ENCODE data around the gene NRG3. TPM values are rescaled to one million over a fixed set of nuclear protein-coding genes. Genes with fewer than 3 reads are reported as not detected.

The NRG3 gene
- total RNA-seq, 1 donor from 2014 or later: not detected

DNA sequence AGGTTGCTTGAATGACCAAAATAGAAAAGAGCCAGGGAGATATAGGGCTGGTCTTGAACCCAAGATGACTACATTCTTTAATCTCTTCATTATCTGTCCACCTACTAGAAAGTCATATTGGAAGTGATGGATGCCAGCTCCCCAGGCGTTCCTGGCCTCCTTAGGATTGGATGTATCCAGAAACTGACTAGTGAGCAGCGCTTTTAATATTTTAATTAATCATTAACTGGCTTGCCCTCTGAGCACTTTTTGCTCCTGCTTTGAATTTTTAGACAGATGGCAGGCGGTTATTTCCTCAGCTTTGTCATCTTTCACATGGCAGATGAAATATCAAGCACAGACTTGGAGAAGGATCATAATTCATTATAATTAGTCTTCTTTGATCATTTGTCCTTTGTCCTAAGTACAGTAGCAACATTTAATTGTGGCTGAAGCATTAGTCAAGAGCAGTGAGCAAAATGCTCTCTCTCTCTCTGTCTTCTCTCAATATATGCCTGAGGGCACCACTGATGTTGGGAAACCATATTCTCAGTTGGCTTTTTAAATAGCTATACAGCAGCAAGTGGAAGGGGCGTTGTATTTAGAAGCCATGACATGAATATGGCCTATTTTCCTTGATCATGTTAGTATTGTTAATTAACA, 588.0 kb downstream of the NRG3 start:
- DNase-seq (ENCODE audit: low read depth): no peak

DNA sequence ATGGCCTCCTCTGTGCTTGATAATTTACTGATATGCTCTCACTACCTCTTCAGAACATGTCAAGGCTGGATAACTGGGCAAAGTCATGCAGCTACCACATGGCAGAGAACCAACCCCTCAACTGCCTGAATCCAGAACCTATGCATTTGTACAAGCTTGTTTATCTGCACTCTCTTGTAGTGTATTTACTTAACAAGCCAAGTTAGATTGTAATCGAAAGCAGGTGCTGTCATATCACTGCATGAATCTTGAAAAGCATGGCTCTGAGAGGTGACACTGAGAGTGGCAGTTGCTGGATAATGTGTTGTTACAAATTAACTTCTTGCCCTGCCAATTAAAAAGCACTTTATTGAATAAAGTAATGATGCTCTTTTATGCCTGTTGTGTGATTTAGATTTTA, 588.6 kb downstream of the NRG3 start:
- no peak for DNase-seq (ENCODE audit: low read depth)

DNA sequence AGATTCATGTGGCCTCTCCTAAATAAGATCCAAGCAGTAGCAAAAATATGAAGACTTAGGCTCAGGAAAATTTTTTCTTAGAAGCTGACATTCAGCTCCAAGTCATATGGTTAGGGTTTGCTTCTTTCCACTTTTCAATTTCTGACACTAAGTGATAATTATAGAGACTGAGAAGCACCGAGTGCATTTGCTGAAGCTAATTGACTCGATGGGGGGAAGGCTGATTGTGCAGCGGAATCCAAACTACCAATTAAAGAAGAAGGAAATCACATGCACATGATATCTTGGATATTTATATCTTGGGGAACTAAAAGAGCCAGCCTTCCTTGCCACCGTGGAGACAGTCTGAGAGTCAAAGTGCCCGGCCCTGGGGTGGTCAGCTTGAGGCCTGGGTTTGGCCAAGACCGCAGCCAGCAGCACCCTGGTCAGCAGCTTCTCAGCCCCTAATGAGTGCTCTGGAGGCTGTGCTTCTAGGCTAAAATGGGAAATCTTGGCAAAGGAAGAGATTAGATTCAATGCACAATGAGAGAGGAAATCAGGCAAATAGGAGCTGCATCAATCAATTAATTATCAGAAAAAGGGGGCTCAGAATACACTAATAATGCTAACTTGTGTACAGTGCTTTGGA, 589.3 kb downstream of the NRG3 start:
- no peak for DNase-seq (ENCODE audit: low read depth)

DNA sequence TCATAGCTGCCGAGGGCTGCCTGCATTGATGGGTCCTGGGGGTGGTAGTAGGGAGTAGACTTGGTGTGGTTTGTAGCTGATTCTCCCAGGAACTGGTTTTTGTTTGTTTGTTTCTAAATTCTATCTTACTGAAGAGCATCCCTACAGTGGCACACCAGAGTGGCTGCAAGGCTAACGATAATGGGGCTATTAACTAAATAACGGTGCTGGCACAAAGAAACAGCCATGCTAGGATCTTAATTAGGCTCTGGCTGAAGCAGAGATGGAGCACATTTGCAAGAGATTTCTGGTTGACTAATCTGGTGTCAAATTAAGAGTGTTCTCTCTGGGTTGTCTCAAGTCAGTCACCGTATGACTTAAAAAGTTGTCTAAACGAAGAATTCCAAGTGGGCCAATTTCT, 590.0 kb downstream of the NRG3 start:
- no peak for DNase-seq (ENCODE audit: low read depth)

DNA sequence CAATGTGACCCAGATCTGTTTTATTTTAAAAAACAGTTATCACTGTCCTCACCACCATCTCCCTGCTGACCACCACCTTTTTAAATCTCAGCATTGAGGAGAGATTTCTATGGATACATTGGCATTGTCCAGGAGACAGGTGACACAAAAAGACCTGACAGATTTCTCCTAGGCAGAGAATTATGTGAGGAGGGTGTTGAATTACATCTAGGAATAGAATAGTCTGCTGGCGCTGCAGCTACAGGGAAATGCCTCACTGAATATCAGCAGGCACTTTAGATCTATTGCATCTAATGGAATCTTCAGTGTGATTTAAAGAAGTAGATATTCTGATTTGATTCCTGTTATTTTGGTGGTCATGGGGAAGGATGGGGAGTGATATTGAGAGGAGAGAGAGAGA, 593.5 kb downstream of the NRG3 start:
- DNase-seq (ENCODE audit: low read depth): no peak

DNA sequence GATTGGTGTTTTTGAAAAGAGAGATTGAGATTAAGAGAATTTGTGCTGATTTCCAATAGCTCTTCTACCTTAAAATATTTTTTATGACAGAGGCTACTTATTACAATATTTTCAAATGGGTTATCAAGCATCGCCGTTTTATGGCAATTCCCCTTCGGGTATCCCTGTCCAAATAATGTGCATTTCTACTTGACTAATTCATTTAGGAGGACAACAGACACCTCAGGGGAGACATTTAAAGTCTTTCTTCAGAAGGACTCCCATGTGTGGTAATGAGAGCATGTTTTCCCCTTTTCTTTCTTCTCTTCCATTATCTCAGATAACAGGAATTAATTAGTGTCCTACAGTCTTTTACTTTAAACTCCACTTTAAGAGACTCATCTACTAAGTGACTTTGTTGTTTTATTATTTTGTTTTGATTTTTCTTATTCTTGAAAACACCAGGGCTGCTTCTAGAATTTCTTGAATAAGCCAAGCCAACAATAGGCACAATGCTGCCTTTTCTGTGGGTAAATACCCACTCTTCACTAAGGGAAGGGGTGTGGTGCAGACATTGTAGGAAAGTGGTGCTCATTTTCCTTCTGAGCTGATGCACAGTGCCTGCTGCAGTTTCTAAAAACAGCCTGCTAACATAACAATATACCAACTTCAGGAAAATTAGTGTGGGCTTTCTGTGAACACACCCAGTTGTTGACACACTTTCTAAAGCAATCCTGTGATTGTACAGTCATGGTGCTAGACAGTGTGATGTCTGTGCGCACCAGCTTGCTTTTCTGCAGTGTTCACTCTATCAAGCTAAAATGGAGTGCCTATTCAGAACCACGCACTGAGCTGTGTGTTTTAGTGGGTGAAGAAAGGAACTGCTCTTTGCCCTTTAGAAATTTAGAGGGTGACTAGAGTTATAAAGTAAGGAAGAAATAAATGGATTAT, 597.7 kb downstream of the NRG3 start:
- no peak for DNase-seq (ENCODE audit: low read depth)

DNA sequence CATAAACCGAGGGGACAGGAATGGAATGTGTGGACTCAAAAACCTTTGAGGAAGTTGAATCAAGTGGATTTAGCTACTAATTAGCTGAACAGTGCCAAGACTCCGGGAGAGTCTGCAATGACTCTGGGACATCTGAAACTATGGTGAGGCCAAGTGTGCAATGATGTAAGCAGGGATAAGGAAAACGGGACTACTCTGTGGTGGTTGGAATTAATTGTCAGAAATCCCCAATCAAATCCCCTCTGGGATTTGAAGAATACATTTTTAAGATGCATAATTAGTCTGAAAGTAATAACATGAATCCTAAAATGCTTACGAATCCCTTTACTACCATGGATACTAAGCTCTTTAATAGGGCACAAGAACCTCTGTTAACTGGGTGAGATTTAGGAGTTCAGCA, 602.8 kb downstream of the NRG3 start:
- no peak for DNase-seq (ENCODE audit: low read depth)

DNA sequence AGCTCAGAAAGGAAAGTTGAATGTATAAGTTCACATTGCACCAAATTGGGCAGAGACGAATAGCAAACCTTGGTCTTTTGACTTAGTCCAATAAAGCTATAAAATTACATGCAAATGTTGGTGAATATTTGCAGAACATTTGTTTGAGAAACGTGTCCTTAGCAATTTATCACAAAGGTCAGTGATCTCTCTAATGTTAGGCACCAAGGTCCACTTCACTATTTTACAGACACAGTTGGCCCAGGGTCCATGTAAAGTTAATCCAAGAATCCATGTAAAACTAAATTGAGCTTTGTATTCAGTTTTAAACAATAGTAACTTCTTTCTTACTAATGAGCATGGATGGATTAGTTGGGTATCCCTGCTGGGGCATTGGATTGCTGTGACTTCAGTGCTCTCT, 617.7 kb downstream of the NRG3 start:
- no peak for DNase-seq (ENCODE audit: low read depth)

DNA sequence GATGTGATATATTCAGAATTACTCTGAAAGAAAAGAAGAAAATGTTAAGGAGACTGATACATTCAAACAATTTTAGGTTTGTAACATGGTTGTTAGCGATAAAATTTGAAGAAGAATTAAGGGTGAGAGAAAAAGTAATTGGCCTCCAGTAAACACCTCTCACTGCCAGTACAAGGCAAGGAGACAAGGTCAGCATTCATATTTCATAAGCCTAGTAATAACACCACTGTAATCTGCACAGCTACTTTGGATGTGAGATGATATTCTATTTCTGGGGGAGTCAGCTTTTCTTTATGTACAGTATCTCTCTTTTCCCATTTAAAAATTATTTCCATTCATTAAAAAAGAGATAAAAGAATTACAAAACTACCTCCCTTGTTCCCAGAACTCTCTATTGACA, 621.1 kb downstream of the NRG3 start:
- no peak for DNase-seq (ENCODE audit: low read depth)

DNA sequence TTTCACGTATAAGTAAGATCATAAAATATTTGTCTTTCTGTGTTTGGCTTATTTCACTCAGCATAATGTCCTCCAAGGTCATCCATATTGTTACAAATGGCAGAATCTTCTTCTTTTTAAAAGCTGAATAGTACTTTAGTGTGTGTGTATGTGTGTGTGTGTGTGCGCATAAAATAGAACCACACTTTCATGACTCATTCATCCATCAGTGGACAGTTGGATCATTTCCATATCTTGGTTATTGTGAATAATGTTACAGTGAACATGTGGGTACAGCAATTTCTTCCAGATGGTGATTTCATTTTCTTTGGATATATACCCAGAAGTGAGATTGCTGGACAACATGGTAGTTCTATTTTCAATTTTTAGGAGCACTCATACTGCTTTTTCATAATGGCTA, 622.4 kb downstream of the NRG3 start:
- DNase-seq (ENCODE audit: low read depth): no peak

DNA sequence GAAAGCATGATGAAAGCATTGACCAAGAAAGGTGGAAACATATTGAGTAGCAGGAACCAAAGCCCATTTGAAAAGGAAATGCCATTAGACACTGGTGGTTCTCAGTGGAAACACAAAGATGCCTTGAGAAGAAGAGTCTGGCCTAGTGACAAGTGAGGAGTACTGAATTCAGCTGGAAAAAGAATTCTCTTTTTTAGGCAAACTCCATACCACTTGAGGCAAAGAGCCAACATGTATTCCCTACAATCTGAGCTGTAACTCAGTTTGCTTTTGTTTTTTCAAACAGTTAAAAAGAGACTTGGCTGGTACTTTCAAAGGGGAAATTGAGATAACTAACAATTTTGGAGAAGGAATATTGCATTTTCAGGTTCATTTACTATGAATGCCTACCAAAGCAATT, 624.0 kb downstream of the NRG3 start:
- DNase-seq (ENCODE audit: low read depth): no peak

DNA sequence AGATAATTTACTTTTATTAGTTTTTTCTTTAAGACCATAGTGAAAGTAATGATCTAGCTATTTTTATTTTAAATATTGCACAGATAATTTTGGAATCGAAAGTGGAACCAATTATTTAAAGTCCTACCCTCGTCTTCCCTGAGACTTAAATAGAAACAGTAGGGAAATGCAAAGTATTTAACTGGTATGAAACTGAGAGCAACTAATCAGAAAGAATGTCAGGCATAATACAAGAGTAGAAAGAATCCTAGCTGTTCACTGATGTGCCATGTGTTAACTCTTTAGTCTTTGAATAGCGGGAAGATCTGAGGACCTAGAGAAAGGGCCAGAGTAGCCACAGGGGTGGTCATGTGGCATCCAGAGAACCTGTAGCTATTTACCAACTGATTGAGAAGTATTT, 630.0 kb downstream of the NRG3 start:
- no peak for DNase-seq (ENCODE audit: low read depth)

DNA sequence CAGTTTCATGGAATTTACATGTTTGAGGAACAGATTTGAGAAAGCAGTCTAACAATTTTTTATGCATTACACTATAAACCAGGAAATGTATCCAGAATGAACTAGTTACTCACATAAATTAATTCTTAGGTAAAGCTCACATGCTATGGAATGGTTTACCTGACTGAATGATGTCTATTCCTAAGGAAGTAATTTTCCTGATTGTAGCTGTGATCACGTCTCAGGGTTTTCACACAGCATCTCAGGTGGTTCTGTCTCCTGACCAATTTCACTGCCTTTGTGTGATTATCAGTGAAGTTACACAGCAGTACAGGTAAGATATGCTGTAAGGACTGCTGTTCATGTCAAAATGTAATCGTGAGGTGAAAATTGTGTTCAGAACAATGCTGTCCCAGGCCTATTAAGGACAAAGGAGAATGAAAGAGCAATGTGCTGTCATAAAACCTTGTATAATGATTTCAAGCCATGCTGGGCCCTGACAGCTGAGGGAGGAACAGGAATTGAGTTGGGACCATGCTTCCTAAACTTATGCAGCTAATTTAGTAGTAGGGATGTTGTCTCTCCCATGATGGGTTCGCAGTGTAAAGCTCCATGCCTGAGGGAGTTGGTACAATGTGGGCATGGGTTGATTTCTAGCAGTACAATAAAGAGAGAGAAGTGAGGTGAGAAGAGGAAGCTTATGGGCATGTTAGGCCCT, 631.8 kb downstream of the NRG3 start:
- no peak for DNase-seq (ENCODE audit: low read depth)

DNA sequence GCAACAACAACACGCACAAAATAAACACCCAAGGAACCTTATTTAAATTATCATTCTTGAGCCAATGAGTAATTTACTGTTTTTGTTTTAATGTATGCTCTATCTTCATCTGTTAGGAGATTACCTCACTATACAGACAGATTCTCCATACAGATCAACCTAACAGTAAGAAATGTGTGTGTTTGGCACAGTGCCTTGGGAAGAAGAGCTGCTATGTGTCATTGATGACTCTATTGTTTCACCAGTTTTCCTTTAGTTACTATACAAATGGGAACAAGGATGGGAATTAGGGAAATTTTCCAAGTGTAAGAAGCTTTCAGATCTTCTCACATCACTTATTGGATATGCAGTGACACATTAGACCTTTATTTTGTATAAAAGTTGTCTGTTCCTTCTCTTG, 640.3 kb downstream of the NRG3 start:
- no peak for DNase-seq (ENCODE audit: low read depth)

DNA sequence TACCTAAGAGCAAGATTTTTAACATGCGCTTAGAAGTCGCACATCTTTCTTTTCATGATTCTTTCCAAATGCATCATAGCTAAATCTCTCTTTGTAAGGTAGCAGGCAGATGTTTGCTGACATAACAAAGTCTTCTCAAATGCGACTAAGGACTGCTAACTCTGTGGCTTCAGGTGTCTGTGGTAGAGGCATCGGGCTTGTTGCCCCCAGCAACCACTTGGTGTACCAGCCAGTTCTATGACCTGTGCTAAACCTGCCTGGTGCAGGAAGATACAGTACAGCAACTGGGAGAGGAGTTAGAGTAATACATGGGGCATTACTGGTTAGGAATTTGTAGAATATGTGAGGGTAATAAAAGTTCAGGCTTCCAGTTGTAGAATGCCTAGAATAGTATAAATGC, 654.1 kb downstream of the NRG3 start:
- DNase-seq (ENCODE audit: low read depth): no peak

DNA sequence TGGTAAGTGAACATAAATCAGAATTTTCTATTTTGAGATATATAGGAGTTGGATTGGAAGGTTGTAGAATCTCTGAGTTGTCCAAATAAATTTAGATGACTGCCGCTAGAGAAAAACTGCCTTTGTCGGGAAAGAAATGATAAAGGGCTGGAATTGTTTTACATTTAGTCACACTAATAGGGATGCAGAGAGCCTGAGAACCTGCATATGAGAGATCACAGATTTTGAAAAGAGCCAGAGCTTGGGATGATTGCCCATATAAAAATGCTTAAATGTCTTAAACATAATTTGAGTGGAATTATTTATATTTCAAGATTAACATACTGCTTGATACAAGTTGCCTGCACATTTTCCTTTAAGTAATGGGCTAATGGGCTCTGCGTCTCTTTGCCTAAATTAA, 660.5 kb downstream of the NRG3 start:
- no peak for DNase-seq (ENCODE audit: low read depth)

DNA sequence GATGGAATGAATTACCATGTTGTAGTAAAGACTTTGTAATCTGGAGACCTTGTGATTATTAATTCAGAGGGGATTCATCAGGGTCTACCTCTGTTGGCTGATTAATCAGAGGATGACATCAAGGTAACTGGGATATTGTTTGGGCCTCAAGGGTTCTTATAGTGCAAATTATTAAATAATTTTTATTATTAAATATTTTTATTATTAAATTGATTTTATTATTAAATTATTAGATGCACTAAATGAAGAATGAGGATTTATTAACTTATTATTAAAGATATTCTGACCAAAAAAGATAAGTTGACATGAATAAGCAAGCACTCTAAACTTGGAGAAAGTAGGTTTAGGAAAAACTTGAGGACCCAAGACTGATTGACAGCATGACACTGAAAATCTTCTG, 661.7 kb downstream of the NRG3 start:
- DNase-seq (ENCODE audit: low read depth): no peak

DNA sequence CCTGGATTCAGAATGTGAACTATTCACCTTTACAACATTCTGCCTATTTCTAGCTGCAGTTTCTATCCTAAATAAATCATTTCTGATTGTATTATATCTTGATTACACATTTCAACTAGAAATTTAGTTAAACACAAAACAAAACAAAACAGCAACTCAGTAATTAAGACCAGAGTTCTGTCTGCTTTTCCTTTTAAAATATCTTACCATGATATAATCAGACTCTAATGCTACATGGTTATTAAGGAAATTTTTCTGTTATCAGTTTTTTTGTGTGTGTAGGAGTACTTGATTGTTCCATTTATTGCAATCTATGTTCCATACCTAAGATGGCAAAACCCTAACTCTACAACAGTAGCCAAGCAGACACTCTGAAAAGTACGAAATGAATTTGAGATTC, 663.3 kb downstream of the NRG3 start:
- no peak for DNase-seq (ENCODE audit: low read depth)

DNA sequence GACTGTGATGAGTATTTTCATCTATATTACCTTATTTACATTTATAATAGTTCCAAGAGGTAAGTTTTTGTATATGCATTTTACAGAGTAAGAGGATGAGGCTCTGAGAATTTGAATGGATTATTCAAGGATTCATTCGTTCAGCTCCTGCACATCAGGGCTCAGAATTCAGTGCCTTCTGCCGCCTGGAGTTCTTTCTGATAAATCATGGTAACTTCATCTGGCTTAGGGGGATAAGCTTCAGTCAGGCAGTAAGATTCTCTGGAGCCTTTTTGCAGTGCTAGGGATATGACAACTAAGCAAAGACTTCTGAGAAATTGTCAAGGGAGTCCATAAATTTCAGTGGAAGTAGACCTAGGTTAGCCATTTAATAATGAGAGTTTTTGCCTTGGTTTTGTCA, 668.6 kb downstream of the NRG3 start:
- DNase-seq (ENCODE audit: low read depth): no peak

DNA sequence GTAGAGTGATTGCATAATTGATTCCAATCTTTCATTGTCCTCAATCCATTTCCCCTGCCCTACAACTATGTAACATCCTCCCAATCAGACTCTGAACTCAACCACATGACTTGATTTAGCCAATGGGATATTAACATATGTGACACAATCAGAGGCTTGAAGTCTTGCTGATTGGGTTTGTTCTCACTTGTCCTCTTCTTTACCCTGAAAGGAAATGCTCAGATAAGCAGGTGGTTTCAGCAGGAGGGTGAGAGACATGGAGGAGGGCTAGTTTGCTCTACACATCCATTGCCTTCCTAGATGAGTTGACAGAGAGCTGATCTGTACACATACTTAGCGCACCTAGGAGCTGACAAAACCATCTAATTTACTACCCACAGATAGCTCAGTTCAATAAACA, 669.4 kb downstream of the NRG3 start:
- DNase-seq (ENCODE audit: low read depth): no peak

DNA sequence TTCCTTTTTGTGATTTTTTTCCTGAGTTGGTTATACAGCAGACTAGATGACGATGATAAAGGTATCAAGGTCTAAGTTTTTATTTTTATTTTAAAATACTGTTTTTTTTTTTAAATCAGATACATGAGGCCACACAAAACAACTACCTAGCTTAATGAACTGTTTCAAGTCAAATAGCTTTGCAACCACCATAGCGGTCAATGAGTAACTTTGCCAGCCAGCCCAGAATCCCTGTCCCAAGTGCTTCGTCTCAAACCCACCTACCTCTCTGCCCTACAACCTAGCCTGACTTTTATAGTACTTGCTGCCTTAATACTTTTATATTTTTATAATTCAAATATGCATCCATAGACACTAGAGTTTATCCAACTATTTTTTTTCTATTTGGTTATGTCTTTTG, 676.5 kb downstream of the NRG3 start:
- no peak for DNase-seq (ENCODE audit: low read depth)

DNA sequence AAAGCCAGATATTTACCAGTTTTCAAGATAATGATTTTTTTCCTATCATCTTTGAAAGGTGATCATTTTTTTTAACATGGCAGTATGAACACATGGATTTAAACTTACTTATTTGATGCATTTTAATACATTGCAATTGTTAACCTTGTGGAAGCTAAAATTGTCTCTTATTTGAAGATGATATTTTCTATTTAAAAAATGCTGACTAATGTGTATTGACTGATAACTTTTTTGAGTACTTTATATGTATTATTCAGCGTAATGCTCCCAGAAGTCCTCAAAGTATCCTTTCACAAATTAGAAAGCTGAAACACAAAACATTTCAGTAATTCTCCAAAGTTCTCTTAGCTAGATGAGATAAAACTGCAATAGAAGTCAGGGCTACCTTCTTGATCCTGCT, 677.3 kb downstream of the NRG3 start:
- DNase-seq (ENCODE audit: low read depth): no peak
